ENCODE data around the gene UBAC1. TPM values are rescaled to one million over a fixed set of nuclear protein-coding genes. Genes with fewer than 3 reads are reported as not detected.

UBAC1 gene
- total RNA-seq, 1 donor from 2014 or later: 33.8 TPM

DNA sequence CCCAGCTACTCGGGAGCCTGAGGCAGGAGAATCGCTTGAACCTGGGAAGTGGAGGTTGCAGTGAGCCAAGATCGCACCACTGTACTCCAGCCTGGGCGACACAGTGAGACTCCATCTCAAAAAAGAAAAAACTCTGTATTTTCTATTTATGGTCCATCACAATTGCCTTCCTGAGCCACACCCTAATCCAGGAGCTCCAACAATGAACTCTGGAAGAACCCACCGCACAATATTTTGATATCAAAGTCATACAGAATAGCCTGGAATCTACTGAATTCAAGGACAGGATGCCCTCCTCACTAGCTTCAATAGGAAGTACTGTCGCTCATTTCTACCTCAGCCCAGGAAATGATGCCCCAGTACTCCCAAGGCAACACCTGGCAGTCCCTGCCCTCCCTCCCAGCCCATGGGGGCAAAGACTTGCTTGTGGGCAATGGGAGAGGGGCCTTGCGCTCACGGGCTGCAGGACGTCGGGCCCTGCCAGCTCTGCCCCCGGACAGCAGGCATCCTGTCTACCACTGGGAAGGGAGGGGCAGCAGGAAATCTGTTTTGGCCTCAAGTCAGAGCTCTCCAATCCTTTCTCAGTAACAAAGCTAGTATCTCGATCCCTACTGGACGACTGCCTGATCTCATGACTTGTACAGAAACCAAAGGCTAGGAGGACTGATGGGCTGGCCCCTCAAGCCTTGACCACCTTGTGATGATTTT is 19.7 kb downstream of the UBAC1 start:
- H3K9me3 Mint-ChIP-seq: peaks cover 4% of the 10 kb centered on the region
- H3K27me3 Mint-ChIP-seq (ENCODE audit: low read depth): no peaks in the 10 kb centered on the region
- H3K4me1 Mint-ChIP-seq: no peaks in the 10 kb centered on the region
- TF ChIP-seq, protein P1, sequence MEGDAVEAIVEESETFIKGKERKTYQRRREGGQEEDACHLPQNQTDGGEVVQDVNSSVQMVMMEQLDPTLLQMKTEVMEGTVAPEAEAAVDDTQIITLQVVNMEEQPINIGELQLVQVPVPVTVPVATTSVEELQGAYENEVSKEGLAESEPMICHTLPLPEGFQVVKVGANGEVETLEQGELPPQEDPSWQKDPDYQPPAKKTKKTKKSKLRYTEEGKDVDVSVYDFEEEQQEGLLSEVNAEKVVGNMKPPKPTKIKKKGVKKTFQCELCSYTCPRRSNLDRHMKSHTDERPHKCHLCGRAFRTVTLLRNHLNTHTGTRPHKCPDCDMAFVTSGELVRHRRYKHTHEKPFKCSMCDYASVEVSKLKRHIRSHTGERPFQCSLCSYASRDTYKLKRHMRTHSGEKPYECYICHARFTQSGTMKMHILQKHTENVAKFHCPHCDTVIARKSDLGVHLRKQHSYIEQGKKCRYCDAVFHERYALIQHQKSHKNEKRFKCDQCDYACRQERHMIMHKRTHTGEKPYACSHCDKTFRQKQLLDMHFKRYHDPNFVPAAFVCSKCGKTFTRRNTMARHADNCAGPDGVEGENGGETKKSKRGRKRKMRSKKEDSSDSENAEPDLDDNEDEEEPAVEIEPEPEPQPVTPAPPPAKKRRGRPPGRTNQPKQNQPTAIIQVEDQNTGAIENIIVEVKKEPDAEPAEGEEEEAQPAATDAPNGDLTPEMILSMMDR (IDR thresholded peaks at IDR 0.05; ENCODE audit: unreplicated experiment): no peak
- no peak overlapping the region for H3K4me3 Mint-ChIP-seq
- no peak overlapping the region for H3K27ac Mint-ChIP-seq
- H3K36me3 Mint-ChIP-seq: peaks cover 61% of the 10 kb centered on the region
- no peak for DNase-seq (ENCODE audit: low spot score in 2 of 2, unreplicated experiment in 2 of 2)

DNA sequence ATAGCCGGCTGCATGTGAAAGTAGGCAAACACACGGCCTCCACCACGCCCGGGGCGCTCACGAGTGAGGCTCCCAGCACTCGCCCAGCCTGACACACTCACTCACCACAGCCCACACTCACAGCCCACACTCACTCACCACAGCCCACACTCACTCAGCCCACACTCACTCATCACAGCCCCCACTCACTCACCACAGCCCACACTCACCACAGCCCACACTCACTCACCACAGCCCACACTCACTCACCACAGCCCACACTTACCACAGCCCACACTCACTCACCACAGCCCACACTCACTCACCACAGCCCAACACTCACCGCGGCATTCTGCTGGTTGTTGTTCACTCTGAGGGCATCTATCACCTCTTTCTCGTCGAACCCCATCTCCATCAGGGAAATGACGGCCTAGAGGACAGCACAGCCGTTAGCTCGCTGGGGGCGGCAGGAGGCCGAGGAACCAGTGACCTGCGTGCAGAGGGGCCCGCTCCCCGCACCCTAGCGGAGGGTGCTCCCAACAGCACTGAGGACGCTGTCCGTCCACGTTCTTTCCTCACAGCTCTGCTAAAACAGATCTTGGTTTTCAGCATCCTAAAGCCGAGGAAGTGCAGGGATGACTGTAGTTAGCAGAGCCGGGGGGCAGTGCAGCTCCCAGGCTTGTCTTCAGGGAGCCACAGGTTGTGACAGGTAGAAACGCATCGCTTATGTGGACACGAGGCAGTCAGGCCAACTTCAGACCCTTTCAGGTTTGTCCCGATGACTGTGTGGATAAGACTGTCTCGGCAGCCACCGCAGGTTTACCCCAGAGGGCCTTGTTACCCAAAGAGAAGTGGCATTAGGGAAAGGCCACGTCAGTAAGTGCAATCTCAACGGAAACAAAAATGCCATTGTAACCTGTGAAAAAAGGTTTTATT is 21.6 kb downstream of the UBAC1 start:
- Mint-ChIP-seq H3K27ac (no peak overlapping the region), H3K27me3 (ENCODE audit: low read depth) (no peaks in the 10 kb centered on the region), H3K4me3 (no peak overlapping the region), H3K9me3 (peaks cover 7% of the 10 kb centered on the region), H3K36me3 (peaks cover 59% of the 10 kb centered on the region), H3K4me1 (no peaks in the 10 kb centered on the region)
- DNase-seq (ENCODE audit: low spot score in 2 of 2, unreplicated experiment in 2 of 2): no peak
- TF ChIP-seq, protein P1 (IDR thresholded peaks at IDR 0.05; ENCODE audit: unreplicated experiment): no peak

DNA sequence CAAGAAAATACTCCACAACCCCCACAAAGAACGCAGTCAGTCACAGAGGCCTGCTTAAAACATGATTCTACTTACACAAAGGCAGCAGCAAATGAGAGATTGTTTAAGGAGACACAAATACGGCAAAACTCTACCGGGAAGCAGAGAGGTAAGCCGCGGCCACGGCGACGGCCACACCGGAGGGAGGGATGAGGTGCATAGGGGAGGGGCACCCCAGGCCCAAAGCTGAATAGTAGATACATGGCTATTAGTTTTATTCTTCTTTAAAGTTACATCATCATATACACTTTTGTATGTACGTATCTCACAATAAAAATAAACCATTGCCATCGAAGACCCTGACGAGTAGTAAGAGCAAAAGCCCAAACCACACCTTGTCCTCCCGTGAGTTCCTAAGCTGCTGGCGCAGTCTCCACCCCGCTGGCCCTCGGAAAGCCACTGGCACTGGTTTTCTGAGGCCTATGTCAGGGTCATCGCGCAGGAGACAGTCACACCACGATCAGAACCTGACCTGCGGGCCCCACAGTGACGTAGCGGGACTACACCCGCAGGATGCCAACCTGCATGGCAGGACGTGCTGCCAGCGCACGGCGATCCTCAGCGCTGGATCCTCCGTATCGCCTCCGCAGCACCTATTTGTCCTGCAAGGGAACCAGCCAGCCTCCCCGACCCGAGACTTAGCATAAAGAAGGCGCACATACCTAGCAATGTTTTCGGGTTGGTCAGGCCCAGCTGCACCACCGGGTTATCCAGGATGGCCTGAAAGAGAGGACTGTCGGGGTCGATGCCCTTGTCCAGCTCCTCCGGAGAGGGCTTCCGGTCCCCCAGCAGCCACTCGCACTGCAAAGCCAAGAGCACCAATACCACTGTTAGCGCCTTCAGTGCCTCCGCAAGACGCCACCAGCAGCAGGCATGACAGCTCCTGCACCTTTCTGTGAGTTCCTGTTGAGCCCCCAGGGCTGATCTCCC is 23.4 kb downstream of the UBAC1 start:
- no peaks in the 10 kb centered on the region for H3K4me1 Mint-ChIP-seq
- no peak overlapping the region for H3K4me3 Mint-ChIP-seq
- H3K27ac Mint-ChIP-seq: no peak overlapping the region
- peaks cover 52% of the 10 kb centered on the region for H3K36me3 Mint-ChIP-seq
- TF ChIP-seq, protein P1 (IDR thresholded peaks at IDR 0.05; ENCODE audit: unreplicated experiment): no peak
- H3K9me3 Mint-ChIP-seq: peaks cover 7% of the 10 kb centered on the region
- H3K27me3 Mint-ChIP-seq (ENCODE audit: low read depth): no peaks in the 10 kb centered on the region
- DNase-seq (ENCODE audit: low spot score in 2 of 2, unreplicated experiment in 2 of 2): no peak

DNA sequence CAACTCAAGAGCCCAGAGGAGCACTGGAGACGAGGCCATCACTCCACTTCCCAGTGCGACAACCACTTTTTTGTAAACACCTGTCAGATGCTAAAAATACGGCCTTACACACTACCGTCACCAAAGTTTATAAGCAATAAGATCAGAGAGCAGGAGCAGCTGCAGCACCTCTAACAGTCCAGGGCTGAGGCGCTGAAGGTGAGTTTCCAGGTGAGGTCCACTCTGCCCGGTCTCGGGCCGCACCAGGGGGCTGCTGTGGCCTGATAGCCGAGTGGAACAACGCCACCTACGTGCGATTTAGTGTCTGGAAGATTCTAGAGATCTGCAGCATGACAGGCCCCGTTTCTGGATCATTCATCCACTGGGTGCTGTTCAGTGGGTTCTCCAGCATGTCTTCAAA is 28.1 kb downstream of the UBAC1 start:
- Mint-ChIP-seq H3K4me1 (no peaks in the 10 kb centered on the region), H3K27me3 (ENCODE audit: low read depth) (no peaks in the 10 kb centered on the region)
- TF ChIP-seq, protein P1 (IDR thresholded peaks at IDR 0.05; ENCODE audit: unreplicated experiment): no peak

DNA sequence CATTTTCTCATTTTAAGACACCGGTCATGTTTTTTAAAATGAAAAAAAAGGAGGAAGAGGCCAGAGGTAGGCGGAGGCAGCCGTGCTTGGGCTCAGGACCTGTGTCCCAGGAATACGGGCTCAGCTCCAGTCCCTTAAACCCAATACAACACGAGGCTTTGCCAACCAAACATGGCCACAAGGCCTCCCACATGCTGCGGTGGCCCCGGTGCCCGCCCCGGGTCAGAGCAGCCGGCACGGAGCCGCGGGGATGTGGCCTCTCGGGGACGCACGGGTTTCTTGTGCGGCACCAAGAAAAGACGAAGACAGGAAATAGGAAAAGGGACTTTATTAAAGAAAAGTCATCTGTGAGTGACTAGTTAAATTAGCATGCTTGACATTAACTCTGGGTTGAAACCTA is 28.5 kb downstream of the UBAC1 start:
- H3K9me3 Mint-ChIP-seq: peaks cover 7% of the 10 kb centered on the region
- no peak overlapping the region for H3K27ac Mint-ChIP-seq
- peaks cover 38% of the 10 kb centered on the region for H3K36me3 Mint-ChIP-seq
- H3K4me3 Mint-ChIP-seq: no peak overlapping the region
- DNase-seq (ENCODE audit: low spot score in 2 of 2, unreplicated experiment in 2 of 2): no peak
- TF ChIP-seq, protein P1 (IDR thresholded peaks at IDR 0.05; ENCODE audit: unreplicated experiment): no peak
- no peaks in the 10 kb centered on the region for H3K4me1 Mint-ChIP-seq
- H3K27me3 Mint-ChIP-seq (ENCODE audit: low read depth): no peaks in the 10 kb centered on the region

More for the DNA sequence above, 28.1 kb downstream of the UBAC1 start:
- H3K4me3 Mint-ChIP-seq: no peak overlapping the region
- no peak overlapping the region for H3K27ac Mint-ChIP-seq
- H3K9me3 Mint-ChIP-seq: peaks cover 7% of the 10 kb centered on the region
- DNase-seq (ENCODE audit: low spot score in 2 of 2, unreplicated experiment in 2 of 2): no peak
- H3K36me3 Mint-ChIP-seq: peaks cover 42% of the 10 kb centered on the region

All from mesothelial cell of epicardium (in vitro differentiated cells).